Adrenal gland (tissue), 12 donors: ENCODE measurements around the gene CSRP1. TPM values are rescaled to one million over a fixed set of nuclear protein-coding genes. Genes with fewer than 3 reads are reported as not detected.

Experiments
- DNase-seq, 7 donors: peaks; one replicate each; pipeline ENCODE4 v3.0.0-alpha.2; 2019 to 2020
- H3K27ac ChIP-seq, 5 donors: fragments of 200-600 bp; sonication (generic) in 4 of 5; 1 replicate in 3 of 5; 2 replicates in 2 of 5; pipeline versions ENCODE4 v1.5.1 to v1.8.0; 2016 to 2020; ENCODE audit warnings: mild to moderate bottlenecking in 1 of 5
- H3K27me3 ChIP-seq: fragments of 200-600 bp; 2 replicates; pipeline ENCODE4 v1.8.0; 2021
- H3K36me3 ChIP-seq, 2 donors: fragments of 200-600 bp; replicated peaks in 1 of 2; 1 replicate in 1 of 2; 2 replicates in 1 of 2; pipeline versions ENCODE4 v1.5.1 to v1.8.0; 2018 to 2022
- H3K4me1 ChIP-seq, 2 donors: fragments of 200-600 bp; replicated peaks in 1 of 2; 1 replicate in 1 of 2; 2 replicates in 1 of 2; pipeline versions ENCODE4 v1.5.1 to v1.8.0; 2018 to 2021
- H3K4me3 ChIP-seq, 4 donors: fragments of 200-600 bp; sonication (generic) in 3 of 4; one replicate each; pipeline ENCODE4 v1.5.1; 2016 to 2018
- H3K9me3 ChIP-seq, 3 donors: fragments of 200-600 bp; sonication (generic) in 1 of 3; replicated peaks in 1 of 3; 1 replicate in 2 of 3; 2 replicates in 1 of 3; pipeline versions ENCODE4 v1.5.1 to v1.8.0; 2016 to 2021
- POLR2A ChIP-seq, 2 donors: fragments of 450-650 bp; IDR thresholded peaks; one replicate each; pipeline ENCODE4 v1.6.1; 2017; ENCODE audit warnings: antibody characterized with exemption in 2 of 2, mild to moderate bottlenecking in 2 of 2, moderate library complexity in 1 of 2
- WGBS, 4 donors: extraction: QIAGEN DNeasy Blood & Tissue Kit in 2 of 4; methylation state at CpG; one replicate each; pipeline versions ENCODE4 v1.1.5 to v1.1.7; 2013 to 2017; 5-methylcytosine and 5-hydroxymethylcytosine counted together
- intact Hi-C, 2 donors: fragments of 100-400 bp; cut with DNase I; formaldehyde crosslinking; loops; one replicate each; pipeline versions ENCODE4 v1.14.1 to v1.15.0; 2022 to 2023
- polyA plus RNA-seq, 3 donors: library from polyadenylated mRNA; stranded (reverse); fragments of 200-250 nt in 2 of 3; fragments of 350-450 nt in 1 of 3; fragmentation: Illumina TruSeq in 1 of 3; extraction: RNeasy Lipid Tissue Mini Kit (QIAGEN cat#74804) in 1 of 3; gene quantifications; one replicate each; pipeline ENCODE4 v1.2.3, GENCODE V29; 2013 to 2014
- total RNA-seq, 9 donors: library from RNA; depleted of rRNA in 4 of 9; stranded (reverse); fragments of >200 nt in 4 of 9; fragments of 120-200 nt in 1 of 9; fragmentation: NEBNext Ultra II Directional in 1 of 9; extraction: Animal tissue kit (Norgen Biotek cat#: 25700) in 1 of 9; gene quantifications; one replicate each; pipeline versions ENCODE4 v1.1.0 to v1.2.4, GENCODE V29; 2013 to 2023
- TF ChIP-seq, protein P1 (sequence below), 6 experiments: fragments of 450-650 bp in 4 of 6; fragments of 200-600 bp in 2 of 6; sonication (generic) in 1 of 6; IDR thresholded peaks; 1 replicate in 5 of 6; 2 replicates in 1 of 6; pipeline versions ENCODE4 v1.5.1 to v1.8.0; 2016 to 2021; ENCODE audit warnings: antibody characterized with exemption in 6 of 6, mild to moderate bottlenecking in 2 of 6, moderate library complexity in 1 of 6
- donor health status: healthy with polysubstance abuse.
- donor health status: Bipolar disorder and iron deficiency.
- donor health status: DM: yes; HTN: yes; CAD: no.
- donor health status: DM: no; HTN: no; CAD: no.
- donor health status: DM: no; HTN: no; CAD: no.
- donor health status: DM: yes; HTN: yes; CAD: no.

The CSRP1 gene
- total and polyA plus RNA-seq, 12 donors: 30.5 to 470 (median 138) TPM

DNA sequence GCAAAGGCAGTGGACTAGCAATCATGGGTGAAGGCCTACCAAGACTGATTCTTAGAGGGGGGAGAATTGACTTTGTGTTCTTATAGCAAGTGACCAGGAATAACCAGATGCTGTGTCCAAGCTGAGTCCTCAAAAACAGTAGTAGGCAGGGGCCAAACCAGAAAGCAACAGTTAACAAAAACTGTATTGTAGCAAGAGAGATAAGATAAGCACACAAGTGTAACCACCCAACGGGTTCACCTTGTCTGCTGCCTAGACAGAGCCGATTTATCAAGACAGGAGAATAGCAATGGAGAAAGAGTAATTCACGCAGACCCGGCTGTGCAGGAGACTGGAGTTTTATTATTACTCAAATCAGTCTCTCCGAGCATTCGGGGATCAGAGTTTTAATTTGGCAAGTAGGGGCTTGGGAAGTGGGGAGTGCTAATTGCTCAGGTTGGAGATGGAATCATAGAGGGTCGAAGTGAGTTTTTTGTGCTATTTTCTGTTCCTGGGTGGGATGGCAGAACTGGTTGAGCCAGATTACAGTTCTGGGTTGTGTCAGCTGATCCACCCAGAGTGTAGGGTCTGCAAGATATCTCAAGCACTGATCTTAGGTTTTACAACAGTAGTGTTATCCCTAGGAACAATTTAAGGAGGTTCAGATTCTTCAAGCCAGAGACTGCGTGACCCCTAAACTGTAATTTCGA lies 8.3 kb upstream of the CSRP1 start:
- Histone ChIP-seq H3K9me3 (no peaks in the 10 kb centered on the region), H3K36me3 (no peaks in the 10 kb centered on the region), H3K27ac (no peak overlapping the region), H3K27me3 (no peaks in the 10 kb centered on the region), H3K4me1 (peaks cover 0 to 15% of the 10 kb centered on the region in 2 donors), H3K4me3 (no peak overlapping the region)
- intact Hi-C loops: loop anchor here in 1 of 2 donors (10.0 kb wide), 1 partner anchor 80 kb away; no protein-coding TSS in a partner anchor
- DNase-seq: no peak
- no peak for TF ChIP-seq POLR2A (IDR thresholded peaks at IDR 0.05)
- TF ChIP-seq, protein P1, sequence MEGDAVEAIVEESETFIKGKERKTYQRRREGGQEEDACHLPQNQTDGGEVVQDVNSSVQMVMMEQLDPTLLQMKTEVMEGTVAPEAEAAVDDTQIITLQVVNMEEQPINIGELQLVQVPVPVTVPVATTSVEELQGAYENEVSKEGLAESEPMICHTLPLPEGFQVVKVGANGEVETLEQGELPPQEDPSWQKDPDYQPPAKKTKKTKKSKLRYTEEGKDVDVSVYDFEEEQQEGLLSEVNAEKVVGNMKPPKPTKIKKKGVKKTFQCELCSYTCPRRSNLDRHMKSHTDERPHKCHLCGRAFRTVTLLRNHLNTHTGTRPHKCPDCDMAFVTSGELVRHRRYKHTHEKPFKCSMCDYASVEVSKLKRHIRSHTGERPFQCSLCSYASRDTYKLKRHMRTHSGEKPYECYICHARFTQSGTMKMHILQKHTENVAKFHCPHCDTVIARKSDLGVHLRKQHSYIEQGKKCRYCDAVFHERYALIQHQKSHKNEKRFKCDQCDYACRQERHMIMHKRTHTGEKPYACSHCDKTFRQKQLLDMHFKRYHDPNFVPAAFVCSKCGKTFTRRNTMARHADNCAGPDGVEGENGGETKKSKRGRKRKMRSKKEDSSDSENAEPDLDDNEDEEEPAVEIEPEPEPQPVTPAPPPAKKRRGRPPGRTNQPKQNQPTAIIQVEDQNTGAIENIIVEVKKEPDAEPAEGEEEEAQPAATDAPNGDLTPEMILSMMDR (IDR thresholded peaks at IDR 0.05): no peak
- 78 to 89% (median 81%) methylated on average over 9 of the region's 9 CpGs for WGBS, 4 donors

DNA sequence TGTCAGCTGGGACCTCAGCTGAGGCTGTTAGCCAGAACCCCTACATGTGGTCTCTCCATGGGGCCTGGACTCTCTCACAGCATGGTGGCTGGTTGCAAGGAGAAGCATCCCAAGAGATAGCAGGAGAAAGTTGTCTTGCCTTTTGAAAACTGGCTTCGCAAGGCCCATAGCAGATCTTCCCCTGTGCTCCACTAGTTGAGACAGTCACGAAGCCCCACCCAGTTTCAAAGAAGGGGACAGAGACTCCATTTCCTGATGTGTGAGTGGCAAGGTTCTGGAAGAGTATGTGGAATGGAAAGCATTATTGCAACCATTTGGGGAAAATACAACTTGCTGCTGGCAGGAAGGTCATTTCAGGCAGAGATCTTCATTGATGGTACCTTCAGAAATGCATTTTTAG lies 7.5 kb upstream of the CSRP1 start:
- Histone ChIP-seq H3K27ac (no peak overlapping the region), H3K9me3 (no peaks in the 10 kb centered on the region), H3K36me3 (no peaks in the 10 kb centered on the region), H3K27me3 (no peaks in the 10 kb centered on the region), H3K4me1 (peaks cover 0 to 15% of the 10 kb centered on the region in 2 donors), H3K4me3 (no peak overlapping the region)
- TF ChIP-seq POLR2A (IDR thresholded peaks at IDR 0.05): no peak
- TF ChIP-seq, protein P1 (IDR thresholded peaks at IDR 0.05): no peak
- WGBS, 4 donors: 89 to 94% (median 93%) methylated on average over 2 of the region's 2 CpGs
- DNase-seq: no peak
- intact Hi-C loops: loop anchor here in 1 of 2 donors (10.0 kb wide), 1 partner anchor 80 kb away; no protein-coding TSS in a partner anchor

DNA sequence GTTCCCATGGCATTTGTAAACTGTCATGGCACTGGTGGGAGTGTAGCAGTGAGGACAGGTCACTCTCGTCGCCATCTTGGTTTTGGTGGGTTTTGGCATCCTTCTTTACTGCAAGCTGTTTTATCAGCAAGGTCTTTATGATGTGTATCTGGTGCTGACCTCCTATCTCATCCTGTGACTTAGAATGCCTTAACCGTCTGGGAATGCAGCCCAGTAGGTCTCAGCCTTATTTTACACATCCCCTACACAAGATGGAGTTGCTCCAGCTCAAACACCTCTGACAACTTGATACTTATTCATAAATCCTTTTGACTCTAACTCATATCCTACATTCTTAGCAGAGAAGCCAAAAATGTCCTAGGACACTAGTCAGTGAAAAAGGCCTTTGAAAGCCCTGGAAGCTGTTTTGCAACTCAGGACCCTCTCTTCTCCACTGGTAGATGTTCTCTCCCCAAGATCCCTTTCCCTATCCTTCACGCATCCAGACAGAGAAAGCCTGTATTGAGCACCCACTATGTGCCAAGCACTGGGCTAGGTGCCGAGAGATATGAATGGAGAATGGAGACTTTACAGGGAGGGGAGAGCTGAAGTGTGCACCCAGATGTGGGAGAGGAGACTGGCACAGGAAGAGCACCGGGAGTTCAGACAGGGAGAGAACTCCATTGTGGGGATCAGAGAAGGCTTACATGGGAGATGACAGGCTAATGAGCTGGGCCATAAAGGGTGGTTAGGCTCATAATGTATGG lies 6.7 kb upstream of the CSRP1 start:
- no peaks in the 10 kb centered on the region for H3K27me3 ChIP-seq
- intact Hi-C loops: loop anchor here (2.0 to 10.0 kb wide), 2 partner anchors 31 to 79 kb away; no protein-coding TSS in a partner anchor
- 80 to 84% (median 82%) methylated on average over 6 of the region's 6 CpGs for WGBS, 4 donors

More for the DNA sequence above, 6.7 kb upstream of the CSRP1 start:
- Histone ChIP-seq H3K9me3 (no peaks in the 10 kb centered on the region), H3K36me3 (no peaks in the 10 kb centered on the region), H3K27ac (peak overlapping the region in 1 of 5 donors; percentile 56), H3K4me1 (peaks cover 0 to 15% of the 10 kb centered on the region in 2 donors), H3K4me3 (no peak overlapping the region)
- DNase-seq: no peak
- TF ChIP-seq, protein P1 (IDR thresholded peaks at IDR 0.05): no peak
- no peak for TF ChIP-seq POLR2A (IDR thresholded peaks at IDR 0.05)
